ENCODE measurements around the gene UROC1. TPM values are rescaled to one million over a fixed set of nuclear protein-coding genes. Genes with fewer than 3 reads are reported as not detected.

Gene UROC1
- total RNA-seq, 1 donor from 2014 or later: not detected

- no peaks in the 10 kb centered on the region for H3K36me3 ChIP-seq (ENCODE audit: control insufficient read depth, insufficient read depth, low read length)
- DNase-seq (ENCODE audit: low read depth) (no peak), FAIRE-seq (no peak)
- TF ChIP-seq CTCF (IDR thresholded peaks at IDR 0.05; ENCODE audit: insufficient read depth, low read length, severe bottlenecking): no peak
- H3K4me3 ChIP-seq (ENCODE audit: low read depth, low read length): no peak overlapping the region
- H3K27me3 ChIP-seq (ENCODE audit: control insufficient read depth, insufficient read depth, low read length): no peaks in the 10 kb centered on the region
These were observed 4.5 kb downstream of the UROC1 start for GRCh38 chr3:126512916-126513650.

GRCh38 chr3:126512026-126512425, 5.5 kb downstream of the UROC1 start:
- DNase-seq (ENCODE audit: low read depth) (no peak), FAIRE-seq (no peak)
- Histone ChIP-seq H3K4me3 (ENCODE audit: low read depth, low read length) (no peak overlapping the region), H3K36me3 (ENCODE audit: control insufficient read depth, insufficient read depth, low read length) (no peaks in the 10 kb centered on the region), H3K27me3 (ENCODE audit: control insufficient read depth, insufficient read depth, low read length) (no peaks in the 10 kb centered on the region)
- no peak for TF ChIP-seq CTCF (IDR thresholded peaks at IDR 0.05; ENCODE audit: insufficient read depth, low read length, severe bottlenecking)

GRCh38 chr3:126511291-126511690, 6.3 kb downstream of the UROC1 start:
- Histone ChIP-seq H3K36me3 (ENCODE audit: control insufficient read depth, insufficient read depth, low read length) (no peaks in the 10 kb centered on the region), H3K27me3 (ENCODE audit: control insufficient read depth, insufficient read depth, low read length) (no peaks in the 10 kb centered on the region), H3K4me3 (ENCODE audit: low read depth, low read length) (no peak overlapping the region)
- DNase-seq (ENCODE audit: low read depth) (no peak), FAIRE-seq (no peak)
- no peak for TF ChIP-seq CTCF (IDR thresholded peaks at IDR 0.05; ENCODE audit: insufficient read depth, low read length, severe bottlenecking)

- Histone ChIP-seq H3K4me3 (ENCODE audit: low read depth, low read length) (no peak overlapping the region), H3K36me3 (ENCODE audit: control insufficient read depth, insufficient read depth, low read length) (no peaks in the 10 kb centered on the region), H3K27me3 (ENCODE audit: control insufficient read depth, insufficient read depth, low read length) (no peaks in the 10 kb centered on the region)
- no peak for TF ChIP-seq CTCF (IDR thresholded peaks at IDR 0.05; ENCODE audit: insufficient read depth, low read length, severe bottlenecking)
- FAIRE-seq (no peak), DNase-seq (ENCODE audit: low read depth) (no peak)
These were observed 7.2 kb downstream of the UROC1 start for GRCh38 chr3:126510308-126510910.

- DNase-seq (ENCODE audit: low read depth) (peak; percentile 10), FAIRE-seq (no peak)
- Histone ChIP-seq H3K36me3 (ENCODE audit: control insufficient read depth, insufficient read depth, low read length) (no peaks in the 10 kb centered on the region), H3K4me3 (ENCODE audit: low read depth, low read length) (no peak overlapping the region), H3K27me3 (ENCODE audit: control insufficient read depth, insufficient read depth, low read length) (no peaks in the 10 kb centered on the region)
- no peak for TF ChIP-seq CTCF (IDR thresholded peaks at IDR 0.05; ENCODE audit: insufficient read depth, low read length, severe bottlenecking)
These were observed 7.8 kb downstream of the UROC1 start for GRCh38 chr3:126509597-126510307.
